Ovary (tissue), 3 donors: Measurements from ENCODE around the gene BMP2K.

Source experiments
- EP300 ChIP-seq: sonication (generic); formaldehyde crosslinking; IDR thresholded peaks from one replicate; pipeline ENCODE4 v1.6.1; 2017; ENCODE audit warnings: antibody characterized with exemption
- POLR2A ChIP-seq: fragments of 450-650 bp; IDR thresholded peaks from one replicate; pipeline ENCODE4 v1.6.1; 2017; ENCODE audit warnings: antibody characterized with exemption, mild to moderate bottlenecking, moderate library complexity
- TF ChIP-seq, protein P1 (sequence below), 3 donors: fragments of 450-650 bp in 2 of 3; fragments of 200-600 bp in 1 of 3; IDR thresholded peaks; one replicate each; pipeline versions ENCODE4 v1.5.1 to v1.8.0; 2016 to 2022; ENCODE audit warnings: antibody characterized with exemption in 3 of 3, mild to moderate bottlenecking in 1 of 3
- donor health status: DM: no; HTN: no; CAD: no.

DNA sequence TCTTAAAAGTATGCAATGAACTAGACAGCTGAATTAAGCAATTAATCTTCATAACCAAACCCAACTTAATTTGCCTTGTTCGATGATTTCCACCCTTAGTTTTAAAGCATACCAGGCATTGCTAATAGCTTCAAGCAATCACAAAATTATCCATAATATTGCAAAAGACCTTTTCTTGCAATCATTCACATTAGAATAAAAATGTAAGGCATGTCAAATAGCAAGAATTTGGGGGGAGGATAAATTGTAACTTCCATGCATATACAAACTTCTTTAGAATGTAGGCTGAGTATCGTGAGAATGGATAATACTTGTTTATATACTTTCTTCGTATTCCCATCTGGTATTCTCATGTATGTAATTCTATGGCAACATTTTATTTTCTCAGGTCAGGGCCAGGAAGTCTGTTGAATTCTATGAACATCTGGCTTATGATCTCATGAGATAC, 28.7 kb upstream of the BMP2K start:
- TF ChIP-seq, protein P1, sequence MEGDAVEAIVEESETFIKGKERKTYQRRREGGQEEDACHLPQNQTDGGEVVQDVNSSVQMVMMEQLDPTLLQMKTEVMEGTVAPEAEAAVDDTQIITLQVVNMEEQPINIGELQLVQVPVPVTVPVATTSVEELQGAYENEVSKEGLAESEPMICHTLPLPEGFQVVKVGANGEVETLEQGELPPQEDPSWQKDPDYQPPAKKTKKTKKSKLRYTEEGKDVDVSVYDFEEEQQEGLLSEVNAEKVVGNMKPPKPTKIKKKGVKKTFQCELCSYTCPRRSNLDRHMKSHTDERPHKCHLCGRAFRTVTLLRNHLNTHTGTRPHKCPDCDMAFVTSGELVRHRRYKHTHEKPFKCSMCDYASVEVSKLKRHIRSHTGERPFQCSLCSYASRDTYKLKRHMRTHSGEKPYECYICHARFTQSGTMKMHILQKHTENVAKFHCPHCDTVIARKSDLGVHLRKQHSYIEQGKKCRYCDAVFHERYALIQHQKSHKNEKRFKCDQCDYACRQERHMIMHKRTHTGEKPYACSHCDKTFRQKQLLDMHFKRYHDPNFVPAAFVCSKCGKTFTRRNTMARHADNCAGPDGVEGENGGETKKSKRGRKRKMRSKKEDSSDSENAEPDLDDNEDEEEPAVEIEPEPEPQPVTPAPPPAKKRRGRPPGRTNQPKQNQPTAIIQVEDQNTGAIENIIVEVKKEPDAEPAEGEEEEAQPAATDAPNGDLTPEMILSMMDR (IDR thresholded peaks at IDR 0.05), result no peak
- no peak for TF ChIP-seq POLR2A
- TF ChIP-seq EP300, result no peak
